HT-29 (cell line): ENCODE results near the gene C1QTNF1. TPM values are rescaled to one million over a fixed set of nuclear protein-coding genes. Genes with fewer than 3 reads are reported as not detected.
"Not testable (repeated sequence)": the region's sequence is repeated elsewhere in the genome, so short reads cannot be mapped to it uniquely, and the experiment has no call there.

Experiments used
- DNase-seq: peaks from one replicate; pipeline ENCODE4 v3.0.0-alpha.2; 2015; ENCODE audit warnings: low spot score
- total RNA-seq: library from RNA; depleted of rRNA; stranded (reverse); fragments of >200 nt; shearing (Covaris generic); gene quantifications from 2 replicates; pipeline ENCODE4 v1.2.3, GENCODE V29; 2014

C1QTNF1 gene
- total RNA-seq, 1 experiment from 2014 or later = 7.5 TPM

GRCh38 chr17:79022507-79022991 is 1.4 kb upstream of the C1QTNF1 start:
- no peak for DNase-seq

- no peak for DNase-seq
Measured at GRCh38 chr17:79023180-79023705, 726 bp upstream of the C1QTNF1 start.

- DNase-seq = no peak
Measured at GRCh38 chr17:79024901-79025737, 1.1 kb downstream of the C1QTNF1 start.

GRCh38 chr17:79026376-79027273 is 2.7 kb downstream of the C1QTNF1 start:
- DNase-seq = peak; percentile 79

GRCh38 chr17:79027274-79027924 is 3.4 kb downstream of the C1QTNF1 start:
- DNase-seq = peak; percentile 58

GRCh38 chr17:79027925-79028491 is 4.0 kb downstream of the C1QTNF1 start:
- peak; percentile 50 for DNase-seq

GRCh38 chr17:79028496-79029326 is 4.7 kb downstream of the C1QTNF1 start:
- DNase-seq = peak; percentile 22

GRCh38 chr17:79029327-79030009 is 5.5 kb downstream of the C1QTNF1 start:
- DNase-seq = no peak

- DNase-seq = not testable (repeated sequence)
Measured at GRCh38 chr17:79030636-79031035, 6.7 kb downstream of the C1QTNF1 start.

GRCh38 chr17:79031996-79032875 is 8.3 kb downstream of the C1QTNF1 start:
- DNase-seq = no peak

GRCh38 chr17:79033046-79033616 is 9.2 kb downstream of the C1QTNF1 start:
- DNase-seq = no peak

- no peak for DNase-seq
Measured at GRCh38 chr17:79033741-79034501, 10.0 kb downstream of the C1QTNF1 start.

GRCh38 chr17:79034931-79035485 is 11.0 kb downstream of the C1QTNF1 start:
- DNase-seq = no peak

GRCh38 chr17:79035686-79036085 is 11.7 kb downstream of the C1QTNF1 start:
- no peak for DNase-seq

GRCh38 chr17:79036181-79036580 is 12.2 kb downstream of the C1QTNF1 start:
- no peak for DNase-seq

- DNase-seq = peak; percentile 45
Measured at GRCh38 chr17:79036596-79036995, 12.6 kb downstream of the C1QTNF1 start.

- no peak for DNase-seq
Measured at GRCh38 chr17:79038545-79039135, 14.7 kb downstream of the C1QTNF1 start.
